ENCODE results near the gene SPIRE2. TPM values are rescaled to one million over a fixed set of nuclear protein-coding genes. Genes with fewer than 3 reads are reported as not detected.

SPIRE2 gene
- 0.77 and 1.1 TPM in 2 replicates for total RNA-seq

GRCh38 chr16:89828199-89828869 is at the start of gene SPIRE2:
Gene SPIRE2 (plus strand): TSS chr16:89828475. CDS start chr16:89828551, 76 bp downstream.

GRCh38 chr16:89873109-89873971 is 45.1 kb downstream of the SPIRE2 start, which contains the start of gene TCF25:
Gene TCF25 (plus strand): TSS chr16:89873592. CDS start chr16:89873668, 76 bp downstream.

GRCh38 chr16:89918453-89919347 is 90.4 kb downstream of the SPIRE2 start, which contains the start of gene MC1R:
Gene MC1R (plus strand): TSS chr16:89918862. CDS start chr16:89919259, 397 bp downstream.

Other genes starting within 250 kb of the SPIRE2 start
- gene DPEP1, start 214.8 kb upstream of the SPIRE2 start, total RNA-seq: 0.56 TPM in 1 of 2 replicates, not detected in the other
- gene CHMP1A, start 170.8 kb upstream of the SPIRE2 start, total RNA-seq: 69.3 and 134 TPM in 2 replicates
- gene SPATA33, start 170.6 kb upstream of the SPIRE2 start, total RNA-seq: 1.1 and 2.9 TPM in 2 replicates
- 39.9 and 55.2 TPM in 2 replicates for gene CDK10, start 141.8 kb upstream of the SPIRE2 start, total RNA-seq
- gene SPATA2L, start 126.8 kb upstream of the SPIRE2 start, total RNA-seq: 12.4 and 14.2 TPM in 2 replicates
- 3.6 and 6.5 TPM in 2 replicates for gene VPS9D1, start 107.6 kb upstream of the SPIRE2 start, total RNA-seq
- 9.9 and 10.2 TPM in 2 replicates for gene ZNF276, start 106.9 kb upstream of the SPIRE2 start, total RNA-seq
- 5.6 and 17.4 TPM in 2 replicates for gene FANCA, start 11.8 kb upstream of the SPIRE2 start, total RNA-seq
- 175 and 185 TPM in 2 replicates for gene TCF25, start 45.1 kb downstream of the SPIRE2 start, total RNA-seq
- gene MC1R, start 90.4 kb downstream of the SPIRE2 start, total RNA-seq: 4.4 and 6.5 TPM in 2 replicates
- 119 and 496 TPM in 2 replicates for gene TUBB3, start 94.9 kb downstream of the SPIRE2 start, total RNA-seq
- 68.8 and 84.0 TPM in 2 replicates for gene DEF8, start 120.3 kb downstream of the SPIRE2 start, total RNA-seq
- 1.5 and 2.3 TPM in 2 replicates for gene DBNDD1, start 191.0 kb downstream of the SPIRE2 start, total RNA-seq
- not detected in 2 replicates for gene PRDM7, start 248.9 kb downstream of the SPIRE2 start, total RNA-seq

Measured in regular cardiac myocyte (primary cell).